HFF-Myc (cell line): ENCODE results near the gene LEMD1.

Experiments
- DNase-seq: peaks from one replicate; pipeline ENCODE4 v3.0.0-alpha.2; 2011; ENCODE audit warnings: low read depth; ENCODE audit errors: extremely low read depth
- H3K4me3 ChIP-seq: replicated peaks from 2 replicates; pipeline ENCODE4 v1.5.1; 2011; ENCODE audit warnings: low read depth, mild to moderate bottlenecking, control low read depth, low read length
- CTCF ChIP-seq: IDR thresholded peaks from 2 replicates; pipeline ENCODE4 v1.5.1; 2012; ENCODE audit warnings: mild to moderate bottlenecking, low read depth, low read length, control low read depth; ENCODE audit errors: missing control alignments

The LEMD1 gene

GRCh38 chr1:205348554-205349487 lies 73.0 kb downstream of the LEMD1 start:
- H3K4me3 ChIP-seq = no peak overlapping the region
- DNase-seq = no peak
- no peak for TF ChIP-seq CTCF

- TF ChIP-seq CTCF = no peak
- no peak for DNase-seq
- no peak overlapping the region for H3K4me3 ChIP-seq
Observed at GRCh38 chr1:205346956-205347574, 74.8 kb downstream of the LEMD1 start.

- no peak for DNase-seq
- TF ChIP-seq CTCF = no peak
- no peak overlapping the region for H3K4me3 ChIP-seq
Observed at GRCh38 chr1:205345761-205346160, 76.1 kb downstream of the LEMD1 start.

- H3K4me3 ChIP-seq = peak overlapping the region; percentile 28
- TF ChIP-seq CTCF = no peak
- no peak for DNase-seq
Observed at GRCh38 chr1:205344066-205344928, 77.6 kb downstream of the LEMD1 start.

- DNase-seq = no peak
- TF ChIP-seq CTCF = peak; percentile 31
- peak overlapping the region; percentile 28 for H3K4me3 ChIP-seq
Observed at GRCh38 chr1:205343431-205344065, 78.3 kb downstream of the LEMD1 start.

- H3K4me3 ChIP-seq = no peak overlapping the region
- no peak for DNase-seq
- no peak for TF ChIP-seq CTCF
Observed at GRCh38 chr1:205342986-205343385, 78.9 kb downstream of the LEMD1 start.
